ENCODE data around the gene SLC11A2. TPM values are rescaled to one million over a fixed set of nuclear protein-coding genes. Genes with fewer than 3 reads are reported as not detected.

SLC11A2 gene
- total RNA-seq, 4 donors from 2014 or later: 22.9 to 71.0 (median 61.4) TPM

- no peak overlapping the region for H3K27ac ChIP-seq
- no peaks in the 10 kb centered on the region for H3K9me3 ChIP-seq
- H3K4me3 ChIP-seq: no peak overlapping the region
- no peaks in the 10 kb centered on the region for H3K4me1 ChIP-seq
- TF ChIP-seq CTCF (IDR thresholded peaks at IDR 0.05) (no peak), POLR2A (IDR thresholded peaks at IDR 0.05) (no peak)
- no peak for DNase-seq
- intact Hi-C loops (cut with DNase I; ENCODE audit: low total_unique reads): no loop called here
- no peaks in the 10 kb centered on the region for H3K36me3 ChIP-seq
- H3K27me3 ChIP-seq: no peaks in the 10 kb centered on the region
Observed at GRCh38 chr12:50991291-50991690, 34.9 kb downstream of the SLC11A2 start.

GRCh38 chr12:50990791-50991190 lies 35.4 kb downstream of the SLC11A2 start:
- Histone ChIP-seq H3K36me3 (no peaks in the 10 kb centered on the region), H3K27me3 (no peaks in the 10 kb centered on the region), H3K4me1 (no peaks in the 10 kb centered on the region), H3K27ac (no peak overlapping the region), H3K9me3 (no peaks in the 10 kb centered on the region), H3K4me3 (no peak overlapping the region)
- no peak for DNase-seq
- intact Hi-C loops (cut with DNase I; ENCODE audit: low total_unique reads): no loop called here
- TF ChIP-seq CTCF (IDR thresholded peaks at IDR 0.05) (no peak), POLR2A (IDR thresholded peaks at IDR 0.05) (no peak)

- intact Hi-C loops (cut with DNase I; ENCODE audit: low total_unique reads): no loop called here
- no peaks in the 10 kb centered on the region for H3K9me3 ChIP-seq
- H3K27ac ChIP-seq: no peak overlapping the region
- no peak for DNase-seq
- no peak for TF ChIP-seq CTCF (IDR thresholded peaks at IDR 0.05)
- no peak for TF ChIP-seq POLR2A (IDR thresholded peaks at IDR 0.05)
- H3K4me3 ChIP-seq: no peak overlapping the region
- H3K27me3 ChIP-seq: no peaks in the 10 kb centered on the region
- H3K4me1 ChIP-seq: no peaks in the 10 kb centered on the region
- no peaks in the 10 kb centered on the region for H3K36me3 ChIP-seq
Observed at GRCh38 chr12:50990147-50990727, 35.9 kb downstream of the SLC11A2 start.

GRCh38 chr12:50988871-50989270 lies 37.3 kb downstream of the SLC11A2 start:
- H3K4me1 ChIP-seq: no peaks in the 10 kb centered on the region
- H3K27ac ChIP-seq: no peak overlapping the region
- DNase-seq: no peak
- no peaks in the 10 kb centered on the region for H3K27me3 ChIP-seq
- H3K9me3 ChIP-seq: no peaks in the 10 kb centered on the region
- no peaks in the 10 kb centered on the region for H3K36me3 ChIP-seq
- H3K4me3 ChIP-seq: no peak overlapping the region
- TF ChIP-seq POLR2A (IDR thresholded peaks at IDR 0.05): no peak
- no peak for TF ChIP-seq CTCF (IDR thresholded peaks at IDR 0.05)
- intact Hi-C loops (cut with DNase I; ENCODE audit: low total_unique reads): no loop called here

GRCh38 chr12:50988051-50988450 lies 38.1 kb downstream of the SLC11A2 start:
- H3K9me3 ChIP-seq: no peaks in the 10 kb centered on the region
- no peaks in the 10 kb centered on the region for H3K36me3 ChIP-seq
- no peak overlapping the region for H3K4me3 ChIP-seq
- DNase-seq: no peak
- H3K27ac ChIP-seq: no peak overlapping the region
- TF ChIP-seq POLR2A (IDR thresholded peaks at IDR 0.05): no peak
- no peak for TF ChIP-seq CTCF (IDR thresholded peaks at IDR 0.05)
- intact Hi-C loops (cut with DNase I; ENCODE audit: low total_unique reads): no loop called here
- no peaks in the 10 kb centered on the region for H3K27me3 ChIP-seq
- H3K4me1 ChIP-seq: no peaks in the 10 kb centered on the region
